IgD-negative memory B cell (primary cell): Measurements from ENCODE around the gene DDX10. TPM values are rescaled to one million over a fixed set of nuclear protein-coding genes. Genes with fewer than 3 reads are reported as not detected.

Experiments used
- H3K27ac Mint-ChIP-seq, 3 donors: one replicate each; pipeline ENCODE4 v1.8.0; 2020 to 2022; ENCODE audit warnings: mild to moderate bottlenecking in 3 of 3, mixed read lengths in 3 of 3, moderate library complexity in 1 of 3
- H3K27me3 Mint-ChIP-seq: one replicate; pipeline ENCODE4 v1.8.0; 2021; ENCODE audit warnings: mixed read lengths
- H3K36me3 Mint-ChIP-seq: one replicate; pipeline ENCODE4 v1.8.0; 2020; ENCODE audit warnings: mild to moderate bottlenecking, mixed read lengths
- H3K4me1 Mint-ChIP-seq, 3 donors: one replicate each; pipeline ENCODE4 v1.8.0; 2020 to 2022; ENCODE audit warnings: mixed read lengths in 3 of 3, mild to moderate bottlenecking in 1 of 3
- H3K4me3 Mint-ChIP-seq, 4 donors: one replicate each; pipeline ENCODE4 v1.8.0; 2020 to 2022; ENCODE audit warnings: mild to moderate bottlenecking in 4 of 4, mixed read lengths in 4 of 4, moderate library complexity in 3 of 4
- H3K9me3 Mint-ChIP-seq, 3 donors: one replicate each; pipeline ENCODE4 v1.8.0; 2020 to 2021; ENCODE audit warnings: mixed read lengths in 3 of 3, mild to moderate bottlenecking in 1 of 3
- polyA plus RNA-seq: library from polyadenylated mRNA; unstranded; fragments of 300-500 nt; fragmentation: Illumina TruSeq; gene quantifications from one replicate; pipeline ENCODE4 v1.2.3, GENCODE V29; 2021

DDX10 gene
- polyA plus RNA-seq, 1 donor from 2014 or later = 19.5 TPM

DNA sequence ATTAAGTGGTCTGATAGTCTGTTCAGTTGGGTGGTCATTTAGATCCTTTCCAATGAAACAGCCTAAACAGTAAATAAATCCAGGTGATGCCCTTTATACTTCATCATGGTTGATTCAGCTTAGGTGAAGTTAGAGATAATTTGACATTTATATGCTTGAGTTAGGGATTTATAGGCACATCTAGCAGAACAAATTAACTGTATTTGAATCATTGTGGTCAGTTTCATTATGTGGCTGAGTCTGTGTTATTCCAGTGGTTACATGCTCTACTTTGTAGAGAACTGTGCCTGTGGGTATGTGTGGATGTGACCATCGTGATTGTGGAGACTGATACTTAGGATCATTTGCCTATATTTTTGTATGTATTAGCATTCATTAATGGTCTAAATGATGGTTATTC lies 194.6 kb downstream of the DDX10 start:
- Mint-ChIP-seq H3K27ac (no peak overlapping the region), H3K4me3 (no peak overlapping the region), H3K27me3 (no peaks in the 10 kb centered on the region), H3K9me3 (no peaks in the 10 kb centered on the region), H3K36me3 (peaks cover 4% of the 10 kb centered on the region), H3K4me1 (peaks cover 4 to 12% (median 6%) of the 10 kb centered on the region in 3 donors)

DNA sequence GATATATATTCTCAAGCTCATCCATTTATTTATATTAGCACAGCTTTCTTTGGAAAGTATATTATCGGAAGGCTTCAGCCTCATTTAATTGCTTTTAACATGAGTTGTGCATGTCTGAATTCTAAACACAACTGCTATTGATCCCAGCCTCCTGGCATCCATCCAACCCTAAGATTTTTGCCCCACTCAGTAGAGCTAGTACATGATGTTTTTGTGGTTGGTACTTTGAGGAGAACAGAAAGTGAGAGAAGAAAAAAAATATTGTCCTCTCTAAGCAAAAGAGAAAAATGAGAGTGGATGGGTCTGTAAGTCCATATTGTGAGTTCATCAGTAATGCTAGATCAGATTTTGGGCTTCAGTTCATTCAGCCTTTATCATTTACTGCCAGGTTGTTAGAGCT lies 198.7 kb downstream of the DDX10 start:
- H3K4me3 Mint-ChIP-seq = no peak overlapping the region
- H3K36me3 Mint-ChIP-seq = peaks cover 2% of the 10 kb centered on the region

DNA sequence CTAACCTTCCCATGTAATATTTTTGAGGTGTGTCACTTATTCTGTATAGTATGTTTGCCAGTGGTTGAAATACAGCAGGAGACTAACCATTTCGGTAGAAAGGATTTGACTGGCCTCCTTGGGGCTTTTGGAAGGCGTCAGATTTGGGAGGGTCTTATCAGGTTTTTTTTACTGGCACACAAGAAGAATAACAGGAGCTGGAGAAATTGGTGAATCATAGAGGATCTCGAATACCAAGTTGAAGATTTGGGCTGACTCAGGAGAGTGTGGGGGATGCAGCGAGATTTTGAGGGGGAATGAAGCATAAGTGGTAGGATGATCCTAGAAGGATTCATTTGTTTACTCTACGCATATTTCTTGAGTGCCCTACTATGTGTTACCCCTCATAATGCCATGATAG lies 200.5 kb downstream of the DDX10 start:
- no peak overlapping the region for H3K27ac Mint-ChIP-seq
- H3K27me3 Mint-ChIP-seq = no peaks in the 10 kb centered on the region
- H3K9me3 Mint-ChIP-seq = no peaks in the 10 kb centered on the region
- H3K4me1 Mint-ChIP-seq = peaks cover 0 to 7% (median 6%) of the 10 kb centered on the region in 3 donors
- no peaks in the 10 kb centered on the region for H3K36me3 Mint-ChIP-seq
- H3K4me3 Mint-ChIP-seq = no peak overlapping the region

More for the DNA sequence above, 198.7 kb downstream of the DDX10 start:
- no peak overlapping the region for H3K27ac Mint-ChIP-seq
- H3K4me1 Mint-ChIP-seq = peaks cover 0 to 7% (median 6%) of the 10 kb centered on the region in 3 donors
- no peaks in the 10 kb centered on the region for H3K27me3 Mint-ChIP-seq
- no peaks in the 10 kb centered on the region for H3K9me3 Mint-ChIP-seq

DNA sequence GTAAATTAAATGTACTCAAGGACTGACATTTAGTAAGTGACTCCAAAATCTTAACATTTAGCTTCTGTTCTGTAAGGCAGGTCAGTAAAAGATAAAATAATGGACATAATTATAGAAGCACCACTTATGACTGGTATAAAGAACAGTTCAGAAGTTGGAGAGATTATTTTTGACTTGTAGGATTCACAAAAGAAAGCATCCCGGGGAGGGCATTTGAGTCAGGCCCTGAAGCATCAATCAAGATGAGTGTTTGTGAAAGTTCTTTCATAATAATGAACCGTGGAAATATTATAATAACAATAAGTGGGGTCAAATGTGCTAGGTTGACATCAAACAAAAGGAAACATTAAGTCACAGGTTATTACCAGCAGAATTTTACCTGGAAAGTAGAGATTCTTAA lies 201.9 kb downstream of the DDX10 start:
- Mint-ChIP-seq H3K4me1 (peaks cover 0 to 7% (median 6%) of the 10 kb centered on the region in 3 donors), H3K36me3 (no peaks in the 10 kb centered on the region), H3K4me3 (no peak overlapping the region), H3K27ac (no peak overlapping the region), H3K9me3 (no peaks in the 10 kb centered on the region), H3K27me3 (no peaks in the 10 kb centered on the region)

DNA sequence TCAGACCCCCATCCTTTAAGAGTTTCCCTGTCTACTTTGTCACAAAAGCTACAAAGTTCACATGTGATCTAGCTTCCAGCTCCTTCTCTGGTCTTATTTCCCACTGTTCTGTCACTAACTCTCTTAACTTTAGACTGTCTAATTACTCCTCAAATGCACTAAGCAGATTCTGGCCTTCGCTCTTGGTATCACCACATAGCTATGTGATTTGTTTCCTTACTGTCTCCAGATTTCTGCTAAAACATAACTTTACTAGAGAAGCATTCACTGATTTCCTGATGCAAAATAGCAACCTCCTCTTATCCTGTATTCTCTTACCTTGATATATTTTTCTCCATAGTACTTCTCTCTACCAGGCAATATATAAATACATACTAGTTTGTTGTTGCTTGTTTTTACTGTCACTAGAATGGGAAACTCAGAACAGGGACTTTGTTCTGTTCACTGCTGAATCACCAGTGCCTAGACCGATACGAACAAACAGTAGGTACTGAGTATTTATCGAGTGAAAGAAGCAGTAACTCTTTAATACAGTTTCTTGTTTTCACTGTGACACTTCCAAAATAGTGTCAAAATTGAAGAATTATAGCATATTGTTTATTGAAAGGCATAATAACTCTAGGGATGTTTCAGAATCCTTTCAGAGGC lies 205.6 kb downstream of the DDX10 start:
- H3K4me1 Mint-ChIP-seq = peaks cover 0 to 7% (median 0%) of the 10 kb centered on the region in 3 donors
- H3K9me3 Mint-ChIP-seq = no peaks in the 10 kb centered on the region
- H3K36me3 Mint-ChIP-seq = peaks cover 2% of the 10 kb centered on the region
- no peak overlapping the region for H3K27ac Mint-ChIP-seq
- H3K4me3 Mint-ChIP-seq = no peak overlapping the region
- H3K27me3 Mint-ChIP-seq = no peaks in the 10 kb centered on the region

DNA sequence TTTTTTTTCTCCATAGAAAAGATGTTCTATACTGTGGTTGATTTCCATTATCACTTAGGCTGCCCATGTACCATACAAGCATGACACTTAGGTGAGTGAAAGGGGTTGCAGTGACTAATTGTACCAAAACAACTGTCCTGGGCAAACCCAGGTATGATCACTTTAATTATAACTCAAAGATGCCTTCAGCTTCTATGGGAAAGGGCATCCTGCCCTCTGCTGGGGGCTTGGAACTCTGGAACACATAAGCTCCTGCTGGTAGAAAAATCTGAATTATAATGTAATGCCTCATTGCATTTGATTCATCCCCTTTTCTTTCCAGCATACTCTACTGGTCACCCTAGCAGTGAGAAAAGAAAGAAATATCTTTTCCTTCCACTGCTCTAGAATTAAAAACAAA lies 206.3 kb downstream of the DDX10 start:
- Mint-ChIP-seq H3K4me3 (no peak overlapping the region), H3K36me3 (peaks cover 4% of the 10 kb centered on the region), H3K27me3 (no peaks in the 10 kb centered on the region), H3K4me1 (peaks cover 0 to 7% (median 0%) of the 10 kb centered on the region in 3 donors), H3K27ac (no peak overlapping the region), H3K9me3 (no peaks in the 10 kb centered on the region)

DNA sequence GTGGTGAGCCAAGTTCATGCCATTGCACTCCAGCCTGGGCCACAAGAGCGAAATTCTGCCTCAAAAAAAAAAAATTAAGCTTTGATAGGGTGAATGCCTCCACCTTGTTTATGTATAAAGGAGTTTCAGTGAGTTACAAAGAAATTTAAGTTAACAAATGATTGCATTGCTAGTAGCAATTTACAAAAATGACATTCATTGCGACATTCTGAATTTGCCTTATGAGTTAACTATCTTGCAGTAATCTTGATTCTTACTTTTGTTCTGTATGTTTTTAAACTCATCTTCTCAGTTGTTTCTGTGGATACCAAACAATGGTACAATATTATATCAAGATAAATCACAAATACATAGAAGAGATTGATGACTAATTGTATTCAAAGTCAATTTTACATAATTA lies 207.0 kb downstream of the DDX10 start:
- Mint-ChIP-seq H3K4me3 (no peak overlapping the region), H3K9me3 (no peaks in the 10 kb centered on the region), H3K27ac (no peak overlapping the region), H3K27me3 (no peaks in the 10 kb centered on the region), H3K36me3 (peaks cover 4% of the 10 kb centered on the region), H3K4me1 (peaks cover 0 to 7% (median 0%) of the 10 kb centered on the region in 3 donors)

DNA sequence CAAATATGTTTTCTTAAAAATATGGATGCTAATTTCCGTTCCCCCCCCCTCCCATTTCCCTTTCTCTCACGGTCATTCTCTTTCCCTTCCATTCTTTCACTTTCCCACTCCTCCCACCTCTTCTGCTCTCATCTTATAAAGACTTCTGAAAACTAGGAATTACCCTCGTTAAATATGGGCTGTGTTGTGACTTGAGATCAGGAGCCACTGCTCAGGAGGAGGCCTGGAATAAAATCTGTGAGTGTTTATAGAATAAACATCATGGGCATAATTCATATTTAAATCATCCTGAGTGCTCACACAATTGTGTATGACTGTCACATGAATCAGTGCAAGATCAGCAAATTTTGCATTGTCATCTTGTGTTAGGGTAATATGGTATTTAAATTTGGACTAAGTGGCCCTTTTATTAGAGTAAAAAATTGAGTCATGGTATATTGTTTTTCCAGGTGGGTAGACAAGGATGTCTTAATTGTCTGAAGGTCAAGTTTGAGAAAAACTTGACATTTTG lies 208.0 kb downstream of the DDX10 start:
- Mint-ChIP-seq H3K27me3 (no peaks in the 10 kb centered on the region), H3K4me1 (peaks cover 0 to 5% (median 0%) of the 10 kb centered on the region in 3 donors), H3K4me3 (no peak overlapping the region), H3K9me3 (no peaks in the 10 kb centered on the region), H3K36me3 (peaks cover 4% of the 10 kb centered on the region), H3K27ac (no peak overlapping the region)

DNA sequence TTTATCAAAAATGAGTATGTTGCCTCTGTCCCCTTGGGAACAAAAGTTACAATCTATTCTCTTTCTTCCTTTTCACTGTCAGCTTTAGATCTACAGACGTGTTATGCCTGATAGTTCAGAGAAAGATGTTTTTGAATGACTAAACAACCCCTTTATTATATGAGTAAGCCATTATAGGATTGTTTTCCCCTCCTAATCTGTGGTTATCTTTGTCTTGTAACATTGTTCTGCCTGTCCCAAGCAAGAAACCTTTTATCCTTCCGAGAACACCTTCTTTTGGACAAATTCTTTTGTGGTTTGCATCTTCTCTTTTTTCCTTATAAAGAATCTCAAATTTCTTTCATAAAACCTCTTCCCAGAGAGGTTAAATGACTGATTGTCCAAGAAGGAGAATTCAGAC lies 208.4 kb downstream of the DDX10 start:
- no peaks in the 10 kb centered on the region for H3K4me1 Mint-ChIP-seq
- no peaks in the 10 kb centered on the region for H3K9me3 Mint-ChIP-seq
- H3K27me3 Mint-ChIP-seq = no peaks in the 10 kb centered on the region
- H3K36me3 Mint-ChIP-seq = peaks cover 4% of the 10 kb centered on the region
- H3K27ac Mint-ChIP-seq = no peak overlapping the region
- no peak overlapping the region for H3K4me3 Mint-ChIP-seq

DNA sequence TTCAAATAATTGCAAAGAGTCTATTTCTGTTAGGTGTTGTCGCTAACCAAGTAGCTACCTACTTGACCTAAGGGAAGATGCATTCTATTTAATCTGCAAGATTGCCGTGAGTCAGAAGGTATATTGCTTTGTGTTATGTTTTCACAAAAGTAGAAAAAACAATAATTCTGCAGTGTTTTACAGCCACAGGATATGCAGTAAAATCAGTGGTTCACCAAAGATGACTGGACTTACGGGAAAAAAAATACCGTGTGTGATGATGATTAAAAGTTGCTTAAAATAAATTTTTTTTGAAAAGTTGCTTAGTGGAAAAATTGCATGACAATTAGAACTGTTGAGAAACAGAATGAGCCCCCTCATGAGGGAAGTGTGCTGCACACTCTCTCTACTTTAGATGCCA lies 209.1 kb downstream of the DDX10 start:
- Mint-ChIP-seq H3K36me3 (peaks cover 4% of the 10 kb centered on the region), H3K27ac (no peak overlapping the region), H3K27me3 (no peaks in the 10 kb centered on the region), H3K4me3 (no peak overlapping the region), H3K9me3 (no peaks in the 10 kb centered on the region), H3K4me1 (no peaks in the 10 kb centered on the region)

DNA sequence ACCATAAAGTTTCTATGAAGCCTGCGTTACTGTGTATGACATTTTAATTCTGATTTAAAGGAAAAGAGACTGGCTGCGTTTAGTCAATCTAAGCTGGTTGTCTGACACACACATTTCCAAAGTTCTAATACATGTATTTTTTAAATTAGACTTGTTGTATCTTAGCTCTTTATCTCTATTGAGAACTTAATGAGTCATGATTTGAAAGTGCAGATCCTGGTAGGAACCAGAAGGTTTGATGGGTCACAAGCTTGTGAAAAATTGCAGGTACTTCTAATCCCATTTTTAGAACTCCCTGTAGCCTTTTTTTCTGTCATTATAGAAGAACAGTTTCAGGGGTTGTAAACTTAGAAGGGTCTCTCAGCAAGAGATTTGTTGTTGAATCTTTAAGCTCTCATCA lies 210.3 kb downstream of the DDX10 start:
- Mint-ChIP-seq H3K4me1 (no peaks in the 10 kb centered on the region), H3K27ac (no peak overlapping the region)

DNA sequence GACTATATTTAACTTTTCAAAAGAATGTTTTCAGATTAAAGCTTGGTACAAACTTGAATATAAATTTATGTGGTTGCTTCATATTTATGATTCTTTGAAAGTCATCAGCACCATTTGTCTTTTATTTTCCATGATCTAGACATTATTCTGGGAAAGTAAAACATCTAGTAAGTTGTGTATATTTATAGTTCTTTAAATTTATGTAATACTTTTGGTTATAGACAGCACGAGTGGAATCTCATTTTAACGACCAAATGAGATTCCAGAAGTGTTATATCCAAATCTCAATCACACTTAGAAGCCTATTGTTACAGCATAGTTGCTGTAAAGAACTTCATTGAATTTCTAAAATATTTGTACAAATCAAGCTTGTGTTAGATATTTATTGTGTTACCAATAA lies 212.3 kb downstream of the DDX10 start:
- Mint-ChIP-seq H3K9me3 (no peaks in the 10 kb centered on the region), H3K36me3 (peaks cover 4% of the 10 kb centered on the region)

More for the DNA sequence above, 210.3 kb downstream of the DDX10 start:
- no peaks in the 10 kb centered on the region for H3K27me3 Mint-ChIP-seq
- H3K36me3 Mint-ChIP-seq = peaks cover 4% of the 10 kb centered on the region
- no peaks in the 10 kb centered on the region for H3K9me3 Mint-ChIP-seq
- H3K4me3 Mint-ChIP-seq = no peak overlapping the region

DNA sequence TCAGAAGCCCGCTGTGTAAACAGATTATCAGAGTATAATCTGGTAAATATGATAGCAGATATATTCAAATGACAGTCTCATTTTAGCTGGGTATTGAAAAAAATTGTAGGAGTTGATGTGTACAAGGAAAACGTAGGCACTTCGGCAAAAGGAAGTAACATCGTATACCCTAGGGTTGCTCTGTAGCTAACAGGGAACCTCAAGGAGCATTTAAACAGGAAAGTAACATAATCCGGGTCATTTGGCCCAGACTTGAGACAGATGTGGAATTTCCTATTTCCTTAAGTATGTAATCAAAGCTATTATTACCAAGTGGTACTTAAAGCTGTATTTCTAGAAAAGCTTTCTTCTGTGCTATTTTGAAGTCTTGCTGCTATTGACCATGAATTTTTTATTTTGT lies 215.6 kb downstream of the DDX10 start:
- H3K27ac Mint-ChIP-seq = no peak overlapping the region

More for the DNA sequence above, 212.3 kb downstream of the DDX10 start:
- no peak overlapping the region for H3K27ac Mint-ChIP-seq
- peaks cover 0 to 2% (median 0%) of the 10 kb centered on the region in 3 donors for H3K4me1 Mint-ChIP-seq
- no peak overlapping the region for H3K4me3 Mint-ChIP-seq
- no peaks in the 10 kb centered on the region for H3K27me3 Mint-ChIP-seq

DNA sequence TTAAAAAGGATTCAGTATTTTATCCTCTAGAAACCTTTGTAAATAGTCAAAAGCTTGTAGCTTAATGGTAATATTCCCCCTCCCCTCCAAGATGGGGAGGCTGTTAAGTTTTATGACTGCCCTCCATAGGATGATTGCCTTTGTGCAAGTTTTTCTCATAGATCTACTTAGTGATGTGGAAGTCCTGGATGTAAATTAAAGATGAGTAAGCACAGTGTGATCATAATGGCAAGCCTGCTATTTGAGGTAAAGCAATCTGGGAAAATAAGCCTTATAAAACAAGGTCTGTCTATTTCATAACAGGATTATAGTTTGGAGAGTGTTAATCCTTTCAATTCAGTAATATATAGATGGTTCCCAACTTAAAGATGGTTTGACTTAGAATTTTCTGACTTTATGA lies 216.3 kb downstream of the DDX10 start:
- Mint-ChIP-seq H3K36me3 (peaks cover under 1% of the 10 kb centered on the region), H3K27me3 (no peaks in the 10 kb centered on the region), H3K4me1 (peaks cover 0 to 2% (median 0%) of the 10 kb centered on the region in 3 donors), H3K27ac (no peak overlapping the region), H3K9me3 (no peaks in the 10 kb centered on the region), H3K4me3 (no peak overlapping the region)

More for the DNA sequence above, 215.6 kb downstream of the DDX10 start:
- H3K4me1 Mint-ChIP-seq = peaks cover 0 to 2% (median 0%) of the 10 kb centered on the region in 3 donors
- no peak overlapping the region for H3K4me3 Mint-ChIP-seq
- H3K27me3 Mint-ChIP-seq = no peaks in the 10 kb centered on the region
- peaks cover 2% of the 10 kb centered on the region for H3K36me3 Mint-ChIP-seq
- H3K9me3 Mint-ChIP-seq = no peaks in the 10 kb centered on the region

DNA sequence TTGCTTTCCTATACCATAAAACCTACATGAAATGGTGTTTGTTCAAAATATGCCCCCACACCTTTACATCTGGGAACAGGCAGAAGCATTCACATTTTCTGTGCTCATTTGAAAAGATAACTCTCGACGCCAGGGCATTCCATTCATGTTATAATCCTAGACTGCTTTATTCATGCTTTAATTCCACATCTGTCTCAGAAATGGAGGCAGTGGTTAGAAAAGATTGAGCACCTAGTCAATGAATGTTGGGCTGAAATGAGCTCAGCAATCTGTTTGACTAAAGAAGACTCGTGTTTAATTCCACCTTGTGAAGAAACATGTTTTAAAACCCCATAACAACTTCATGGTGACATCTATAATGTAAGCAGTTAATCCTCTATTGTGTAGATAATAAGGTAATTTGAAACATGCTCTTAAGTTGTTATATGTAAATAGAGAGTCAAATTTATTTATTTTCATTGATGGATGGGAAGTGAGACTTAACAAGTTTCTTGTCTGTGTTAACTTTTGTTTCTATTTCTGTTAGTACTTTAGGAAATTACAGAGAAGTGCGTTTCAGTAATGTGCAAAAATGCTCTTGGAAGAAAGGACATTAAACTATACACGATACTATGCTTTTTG lies 217.5 kb downstream of the DDX10 start:
- Mint-ChIP-seq H3K4me1 (peaks cover 0 to 2% (median 0%) of the 10 kb centered on the region in 3 donors), H3K27ac (no peak overlapping the region), H3K27me3 (no peaks in the 10 kb centered on the region), H3K36me3 (no peaks in the 10 kb centered on the region), H3K9me3 (no peaks in the 10 kb centered on the region), H3K4me3 (no peak overlapping the region)
